ENCODE measurements around the gene LONP2. TPM values are rescaled to one million over a fixed set of nuclear protein-coding genes. Genes with fewer than 3 reads are reported as not detected.

Gene LONP2
- total and polyA plus RNA-seq, 4 donors = 30.0 to 304 (median 52.8) TPM

DNA sequence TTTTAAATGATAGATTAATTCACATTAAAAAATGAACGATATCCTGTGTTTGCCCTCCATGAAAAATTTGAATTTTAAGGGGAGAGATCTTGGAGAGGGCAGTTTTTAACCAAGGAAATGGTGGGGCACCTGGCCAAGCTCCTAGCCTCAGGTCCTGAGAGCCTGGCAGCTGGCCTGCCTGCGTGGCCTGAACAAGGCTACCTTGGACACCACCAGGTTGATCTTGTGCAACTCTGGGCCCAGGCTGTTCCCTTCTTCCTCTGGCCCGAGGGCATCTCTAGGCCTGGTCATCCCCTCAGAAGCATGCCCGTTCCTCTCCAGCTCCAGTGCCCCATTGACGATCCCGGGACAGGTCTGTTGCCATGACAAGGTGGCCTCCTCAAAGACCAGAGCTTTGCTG lies 33.4 kb upstream of the LONP2 start:
- 56% methylated on average over 6 of the region's 6 CpGs for WGBS
- TF ChIP-seq YY1 (IDR thresholded peaks at IDR 0.05) (no peak), NR2F2 (IDR thresholded peaks at IDR 0.05) (no peak), CTCF (IDR thresholded peaks at IDR 0.05; ENCODE audit: low read depth, low read length, missing input control) (no peak), JUND (IDR thresholded peaks at IDR 0.05) (no peak), ATF3 (IDR thresholded peaks at IDR 0.05) (no peak), FOXA1 (IDR thresholded peaks at IDR 0.05) (no peak), GABPA (IDR thresholded peaks at IDR 0.05 in 1 of 2, conservative IDR thresholded peaks at IDR 0.05 in 1 of 2) (no peak), HNF4A (conservative IDR thresholded peaks at IDR 0.05) (peak; percentile 55 to 66), RAD21 (IDR thresholded peaks at IDR 0.05) (peak in 1 of 2 donors; percentile 37), RXRA (IDR thresholded peaks at IDR 0.05) (peak; percentile 60 to 73), HNF4G (IDR thresholded peaks at IDR 0.05) (no peak), FOXA2 (IDR thresholded peaks at IDR 0.05) (no peak), TAF1 (conservative IDR thresholded peaks at IDR 0.05) (no peak), SP1 (IDR thresholded peaks at IDR 0.05) (peak; percentile 23), EGR1 (IDR thresholded peaks at IDR 0.05; ENCODE audit: low read depth in 2 of 2) (peak in 1 of 2 donors; percentile 12)
- TF ChIP-seq, protein P1, sequence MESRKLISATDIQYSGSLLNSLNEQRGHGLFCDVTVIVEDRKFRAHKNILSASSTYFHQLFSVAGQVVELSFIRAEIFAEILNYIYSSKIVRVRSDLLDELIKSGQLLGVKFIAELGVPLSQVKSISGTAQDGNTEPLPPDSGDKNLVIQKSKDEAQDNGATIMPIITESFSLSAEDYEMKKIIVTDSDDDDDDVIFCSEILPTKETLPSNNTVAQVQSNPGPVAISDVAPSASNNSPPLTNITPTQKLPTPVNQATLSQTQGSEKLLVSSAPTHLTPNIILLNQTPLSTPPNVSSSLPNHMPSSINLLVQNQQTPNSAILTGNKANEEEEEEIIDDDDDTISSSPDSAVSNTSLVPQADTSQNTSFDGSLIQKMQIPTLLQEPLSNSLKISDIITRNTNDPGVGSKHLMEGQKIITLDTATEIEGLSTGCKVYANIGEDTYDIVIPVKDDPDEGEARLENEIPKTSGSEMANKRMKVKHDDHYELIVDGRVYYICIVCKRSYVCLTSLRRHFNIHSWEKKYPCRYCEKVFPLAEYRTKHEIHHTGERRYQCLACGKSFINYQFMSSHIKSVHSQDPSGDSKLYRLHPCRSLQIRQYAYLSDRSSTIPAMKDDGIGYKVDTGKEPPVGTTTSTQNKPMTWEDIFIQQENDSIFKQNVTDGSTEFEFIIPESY (IDR thresholded peaks at IDR 0.05) = no peak
- TF ChIP-seq, protein P2, sequence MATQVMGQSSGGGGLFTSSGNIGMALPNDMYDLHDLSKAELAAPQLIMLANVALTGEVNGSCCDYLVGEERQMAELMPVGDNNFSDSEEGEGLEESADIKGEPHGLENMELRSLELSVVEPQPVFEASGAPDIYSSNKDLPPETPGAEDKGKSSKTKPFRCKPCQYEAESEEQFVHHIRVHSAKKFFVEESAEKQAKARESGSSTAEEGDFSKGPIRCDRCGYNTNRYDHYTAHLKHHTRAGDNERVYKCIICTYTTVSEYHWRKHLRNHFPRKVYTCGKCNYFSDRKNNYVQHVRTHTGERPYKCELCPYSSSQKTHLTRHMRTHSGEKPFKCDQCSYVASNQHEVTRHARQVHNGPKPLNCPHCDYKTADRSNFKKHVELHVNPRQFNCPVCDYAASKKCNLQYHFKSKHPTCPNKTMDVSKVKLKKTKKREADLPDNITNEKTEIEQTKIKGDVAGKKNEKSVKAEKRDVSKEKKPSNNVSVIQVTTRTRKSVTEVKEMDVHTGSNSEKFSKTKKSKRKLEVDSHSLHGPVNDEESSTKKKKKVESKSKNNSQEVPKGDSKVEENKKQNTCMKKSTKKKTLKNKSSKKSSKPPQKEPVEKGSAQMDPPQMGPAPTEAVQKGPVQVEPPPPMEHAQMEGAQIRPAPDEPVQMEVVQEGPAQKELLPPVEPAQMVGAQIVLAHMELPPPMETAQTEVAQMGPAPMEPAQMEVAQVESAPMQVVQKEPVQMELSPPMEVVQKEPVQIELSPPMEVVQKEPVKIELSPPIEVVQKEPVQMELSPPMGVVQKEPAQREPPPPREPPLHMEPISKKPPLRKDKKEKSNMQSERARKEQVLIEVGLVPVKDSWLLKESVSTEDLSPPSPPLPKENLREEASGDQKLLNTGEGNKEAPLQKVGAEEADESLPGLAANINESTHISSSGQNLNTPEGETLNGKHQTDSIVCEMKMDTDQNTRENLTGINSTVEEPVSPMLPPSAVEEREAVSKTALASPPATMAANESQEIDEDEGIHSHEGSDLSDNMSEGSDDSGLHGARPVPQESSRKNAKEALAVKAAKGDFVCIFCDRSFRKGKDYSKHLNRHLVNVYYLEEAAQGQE (IDR thresholded peaks at IDR 0.05) = peak; percentile 26
- TF ChIP-seq, protein P3, sequence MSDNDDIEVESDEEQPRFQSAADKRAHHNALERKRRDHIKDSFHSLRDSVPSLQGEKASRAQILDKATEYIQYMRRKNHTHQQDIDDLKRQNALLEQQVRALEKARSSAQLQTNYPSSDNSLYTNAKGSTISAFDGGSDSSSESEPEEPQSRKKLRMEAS (IDR thresholded peaks at IDR 0.05) = peak; percentile 48
- Histone ChIP-seq H3K4me1 (ENCODE audit: control insufficient read depth in 4 of 4, insufficient read depth in 4 of 4, low read length in 3 of 4) (peaks cover 0 to 13% (median 9%) of the 10 kb centered on the region in 4 donors), H3K36me3 (ENCODE audit: control insufficient read depth in 4 of 4, insufficient read depth in 3 of 4, low read depth in 1 of 4, low read length in 3 of 4) (no peaks in the 10 kb centered on the region), H3K9me3 (ENCODE audit: control insufficient read depth in 4 of 4, low read length in 3 of 4) (no peaks in the 10 kb centered on the region), H3K27ac (ENCODE audit: low read depth in 1 of 2, low read length in 2 of 2) (peak overlapping the region; percentile 48 to 49), H3K9ac (ENCODE audit: low read depth in 1 of 2, low read length in 2 of 2) (no peak overlapping the region), H3K4me3 (ENCODE audit: low read depth in 1 of 3, low read length in 3 of 3) (no peak overlapping the region), H3K27me3 (ENCODE audit: control insufficient read depth in 4 of 4, insufficient read depth in 4 of 4, low read length in 3 of 4) (no peaks in the 10 kb centered on the region)
- DNase-seq (ENCODE audit: low spot score) = no peak
